ENCODE data around the gene SCNN1A. TPM values are rescaled to one million over a fixed set of nuclear protein-coding genes. Genes with fewer than 3 reads are reported as not detected.

SCNN1A gene
- total RNA-seq, 1 experiment from 2014 or later, result 118 TPM

DNA sequence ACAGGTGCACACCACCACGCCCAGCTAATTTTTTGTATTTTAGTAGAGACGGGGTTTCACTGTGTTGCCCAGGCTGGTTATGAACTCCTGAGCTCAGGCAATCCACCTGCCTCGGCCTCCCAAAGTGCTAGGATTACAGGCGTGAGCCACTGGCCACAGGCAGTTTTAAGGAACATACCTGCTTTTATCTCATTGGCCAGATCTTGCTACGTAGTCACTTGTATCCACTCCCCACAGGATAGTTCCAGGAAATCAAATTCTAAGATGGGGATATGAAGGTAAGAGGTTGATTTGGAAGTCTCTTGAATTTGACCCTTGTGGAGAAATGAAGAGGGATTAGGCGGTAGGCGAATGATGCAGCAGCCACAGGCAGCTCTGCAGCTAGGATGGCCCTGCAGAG is 73.6 kb downstream of the SCNN1A start:
- no peak overlapping the region for H3K4me3 ChIP-seq (replicated peaks in 1 of 2; ENCODE audit: low read depth in 1 of 2, low read length in 2 of 2)
- intact Hi-C loops (cut with micrococcal nuclease), result no loop called here
- ChIA-PET POLR2A (no interaction called here), RAD21 (ENCODE audit: low non-redundant PET in 1 of 2, low total read pairs in 2 of 2, uncharacterized antibody in 2 of 2, unreplicated experiment in 2 of 2) (no interaction called here), CTCF (no interaction called here)
- no peak overlapping the region for H3K9ac ChIP-seq (ENCODE audit: low read length)
- H3K27me3 ChIP-seq (ENCODE audit: insufficient read depth, low read length), result no peaks in the 10 kb centered on the region
- H4K20me1 ChIP-seq (ENCODE audit: insufficient read depth), result no peaks in the 10 kb centered on the region
- DNase-seq (ENCODE audit: low read depth, low spot score) (no peak), ATAC-seq (peak; percentile 40; the same call in 1 of the 2 replicates)
- H3K79me2 ChIP-seq (ENCODE audit: insufficient read depth, low read length), result no peaks in the 10 kb centered on the region
- no peak overlapping the region for H2AFZ ChIP-seq (ENCODE audit: low read depth, low read length, poor library complexity, severe bottlenecking)
- H3K9me3 ChIP-seq (ENCODE audit: control insufficient read depth in 1 of 2, insufficient read depth in 1 of 2, low read depth in 1 of 2, low read length in 2 of 2), result no peaks in the 10 kb centered on the region
- H3K27ac ChIP-seq (ENCODE audit: low read depth, low read length), result no peak overlapping the region
- no TSS peak for BruUV-seq (replicated peaks)
- H3K9me2 ChIP-seq (ENCODE audit: insufficient read depth), result no peaks in the 10 kb centered on the region
- peaks cover 0 to 15% of the 10 kb centered on the region in 2 experiments; a peak in 2 of 4 replicates for H3K4me1 ChIP-seq (ENCODE audit: control insufficient read depth in 1 of 2, insufficient read depth in 2 of 2, low read length in 2 of 2)
- no peak overlapping the region for H3K4me2 ChIP-seq (ENCODE audit: low read length)
- no peak for TF ChIP-seq POLR2A (IDR thresholded peaks at IDR 0.05; ENCODE audit: borderline replicate concordance, extremely low read depth, insufficient read depth, insufficient read length)
- TF ChIP-seq EGR1 (IDR thresholded peaks at IDR 0.05; ENCODE audit: low read depth), result no peak
- no peak for TF ChIP-seq EZH2phosphoT487 (IDR thresholded peaks at IDR 0.05; ENCODE audit: borderline replicate concordance)
- no peak for TF ChIP-seq SP1 (IDR thresholded peaks at IDR 0.05; ENCODE audit: low read depth)
- TF ChIP-seq ZNF274 (IDR thresholded peaks at IDR 0.05; ENCODE audit: low read depth, low read length), result no peak
- TF ChIP-seq, protein P1, sequence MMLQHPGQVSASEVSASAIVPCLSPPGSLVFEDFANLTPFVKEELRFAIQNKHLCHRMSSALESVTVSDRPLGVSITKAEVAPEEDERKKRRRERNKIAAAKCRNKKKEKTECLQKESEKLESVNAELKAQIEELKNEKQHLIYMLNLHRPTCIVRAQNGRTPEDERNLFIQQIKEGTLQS (IDR thresholded peaks at IDR 0.05), result no peak
- TF ChIP-seq, protein P2, sequence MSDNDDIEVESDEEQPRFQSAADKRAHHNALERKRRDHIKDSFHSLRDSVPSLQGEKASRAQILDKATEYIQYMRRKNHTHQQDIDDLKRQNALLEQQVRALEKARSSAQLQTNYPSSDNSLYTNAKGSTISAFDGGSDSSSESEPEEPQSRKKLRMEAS (IDR thresholded peaks at IDR 0.05), result no peak
- no peak for TF ChIP-seq RAD21 (IDR thresholded peaks at IDR 0.05; ENCODE audit: low read depth)
- no peak for TF ChIP-seq CBX3 (IDR thresholded peaks at IDR 0.05; ENCODE audit: low read depth)
- TF ChIP-seq SRF (IDR thresholded peaks at IDR 0.05; ENCODE audit: low read depth), result no peak
- TF ChIP-seq, protein P3, sequence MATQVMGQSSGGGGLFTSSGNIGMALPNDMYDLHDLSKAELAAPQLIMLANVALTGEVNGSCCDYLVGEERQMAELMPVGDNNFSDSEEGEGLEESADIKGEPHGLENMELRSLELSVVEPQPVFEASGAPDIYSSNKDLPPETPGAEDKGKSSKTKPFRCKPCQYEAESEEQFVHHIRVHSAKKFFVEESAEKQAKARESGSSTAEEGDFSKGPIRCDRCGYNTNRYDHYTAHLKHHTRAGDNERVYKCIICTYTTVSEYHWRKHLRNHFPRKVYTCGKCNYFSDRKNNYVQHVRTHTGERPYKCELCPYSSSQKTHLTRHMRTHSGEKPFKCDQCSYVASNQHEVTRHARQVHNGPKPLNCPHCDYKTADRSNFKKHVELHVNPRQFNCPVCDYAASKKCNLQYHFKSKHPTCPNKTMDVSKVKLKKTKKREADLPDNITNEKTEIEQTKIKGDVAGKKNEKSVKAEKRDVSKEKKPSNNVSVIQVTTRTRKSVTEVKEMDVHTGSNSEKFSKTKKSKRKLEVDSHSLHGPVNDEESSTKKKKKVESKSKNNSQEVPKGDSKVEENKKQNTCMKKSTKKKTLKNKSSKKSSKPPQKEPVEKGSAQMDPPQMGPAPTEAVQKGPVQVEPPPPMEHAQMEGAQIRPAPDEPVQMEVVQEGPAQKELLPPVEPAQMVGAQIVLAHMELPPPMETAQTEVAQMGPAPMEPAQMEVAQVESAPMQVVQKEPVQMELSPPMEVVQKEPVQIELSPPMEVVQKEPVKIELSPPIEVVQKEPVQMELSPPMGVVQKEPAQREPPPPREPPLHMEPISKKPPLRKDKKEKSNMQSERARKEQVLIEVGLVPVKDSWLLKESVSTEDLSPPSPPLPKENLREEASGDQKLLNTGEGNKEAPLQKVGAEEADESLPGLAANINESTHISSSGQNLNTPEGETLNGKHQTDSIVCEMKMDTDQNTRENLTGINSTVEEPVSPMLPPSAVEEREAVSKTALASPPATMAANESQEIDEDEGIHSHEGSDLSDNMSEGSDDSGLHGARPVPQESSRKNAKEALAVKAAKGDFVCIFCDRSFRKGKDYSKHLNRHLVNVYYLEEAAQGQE (IDR thresholded peaks at IDR 0.05; ENCODE audit: low read depth), result no peak
- TF ChIP-seq, protein P4, sequence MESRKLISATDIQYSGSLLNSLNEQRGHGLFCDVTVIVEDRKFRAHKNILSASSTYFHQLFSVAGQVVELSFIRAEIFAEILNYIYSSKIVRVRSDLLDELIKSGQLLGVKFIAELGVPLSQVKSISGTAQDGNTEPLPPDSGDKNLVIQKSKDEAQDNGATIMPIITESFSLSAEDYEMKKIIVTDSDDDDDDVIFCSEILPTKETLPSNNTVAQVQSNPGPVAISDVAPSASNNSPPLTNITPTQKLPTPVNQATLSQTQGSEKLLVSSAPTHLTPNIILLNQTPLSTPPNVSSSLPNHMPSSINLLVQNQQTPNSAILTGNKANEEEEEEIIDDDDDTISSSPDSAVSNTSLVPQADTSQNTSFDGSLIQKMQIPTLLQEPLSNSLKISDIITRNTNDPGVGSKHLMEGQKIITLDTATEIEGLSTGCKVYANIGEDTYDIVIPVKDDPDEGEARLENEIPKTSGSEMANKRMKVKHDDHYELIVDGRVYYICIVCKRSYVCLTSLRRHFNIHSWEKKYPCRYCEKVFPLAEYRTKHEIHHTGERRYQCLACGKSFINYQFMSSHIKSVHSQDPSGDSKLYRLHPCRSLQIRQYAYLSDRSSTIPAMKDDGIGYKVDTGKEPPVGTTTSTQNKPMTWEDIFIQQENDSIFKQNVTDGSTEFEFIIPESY (IDR thresholded peaks at IDR 0.05; ENCODE audit: extremely low read depth, insufficient replicate concordance, low read length), result no peak
- TF ChIP-seq FOSL1 (IDR thresholded peaks at IDR 0.05; ENCODE audit: low read depth), result no peak
- TF ChIP-seq SIN3A (IDR thresholded peaks at IDR 0.05; ENCODE audit: low read depth), result no peak
- TF ChIP-seq, protein P5, sequence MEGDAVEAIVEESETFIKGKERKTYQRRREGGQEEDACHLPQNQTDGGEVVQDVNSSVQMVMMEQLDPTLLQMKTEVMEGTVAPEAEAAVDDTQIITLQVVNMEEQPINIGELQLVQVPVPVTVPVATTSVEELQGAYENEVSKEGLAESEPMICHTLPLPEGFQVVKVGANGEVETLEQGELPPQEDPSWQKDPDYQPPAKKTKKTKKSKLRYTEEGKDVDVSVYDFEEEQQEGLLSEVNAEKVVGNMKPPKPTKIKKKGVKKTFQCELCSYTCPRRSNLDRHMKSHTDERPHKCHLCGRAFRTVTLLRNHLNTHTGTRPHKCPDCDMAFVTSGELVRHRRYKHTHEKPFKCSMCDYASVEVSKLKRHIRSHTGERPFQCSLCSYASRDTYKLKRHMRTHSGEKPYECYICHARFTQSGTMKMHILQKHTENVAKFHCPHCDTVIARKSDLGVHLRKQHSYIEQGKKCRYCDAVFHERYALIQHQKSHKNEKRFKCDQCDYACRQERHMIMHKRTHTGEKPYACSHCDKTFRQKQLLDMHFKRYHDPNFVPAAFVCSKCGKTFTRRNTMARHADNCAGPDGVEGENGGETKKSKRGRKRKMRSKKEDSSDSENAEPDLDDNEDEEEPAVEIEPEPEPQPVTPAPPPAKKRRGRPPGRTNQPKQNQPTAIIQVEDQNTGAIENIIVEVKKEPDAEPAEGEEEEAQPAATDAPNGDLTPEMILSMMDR (IDR thresholded peaks at IDR 0.05 in 2 of 3, conservative IDR thresholded peaks at IDR 0.05 in 1 of 3; ENCODE audit: borderline replicate concordance in 1 of 3, insufficient read depth in 1 of 3, low read depth in 2 of 3, low read length in 2 of 3), result no peak
- no peak for TF ChIP-seq POLR2AphosphoS5 (IDR thresholded peaks at IDR 0.05; ENCODE audit: low read depth, low read length)
- no peak for TF ChIP-seq ELF1 (IDR thresholded peaks at IDR 0.05; ENCODE audit: borderline replicate concordance, low read depth)
- TF ChIP-seq CEBPB (IDR thresholded peaks at IDR 0.05; ENCODE audit: low read depth), result no peak
- no peaks in the 10 kb centered on the region for H3K36me3 ChIP-seq (ENCODE audit: control insufficient read depth in 1 of 2, insufficient read depth in 2 of 2, low read length in 2 of 2)
